ENCODE results near the gene RIN3.

DNA sequence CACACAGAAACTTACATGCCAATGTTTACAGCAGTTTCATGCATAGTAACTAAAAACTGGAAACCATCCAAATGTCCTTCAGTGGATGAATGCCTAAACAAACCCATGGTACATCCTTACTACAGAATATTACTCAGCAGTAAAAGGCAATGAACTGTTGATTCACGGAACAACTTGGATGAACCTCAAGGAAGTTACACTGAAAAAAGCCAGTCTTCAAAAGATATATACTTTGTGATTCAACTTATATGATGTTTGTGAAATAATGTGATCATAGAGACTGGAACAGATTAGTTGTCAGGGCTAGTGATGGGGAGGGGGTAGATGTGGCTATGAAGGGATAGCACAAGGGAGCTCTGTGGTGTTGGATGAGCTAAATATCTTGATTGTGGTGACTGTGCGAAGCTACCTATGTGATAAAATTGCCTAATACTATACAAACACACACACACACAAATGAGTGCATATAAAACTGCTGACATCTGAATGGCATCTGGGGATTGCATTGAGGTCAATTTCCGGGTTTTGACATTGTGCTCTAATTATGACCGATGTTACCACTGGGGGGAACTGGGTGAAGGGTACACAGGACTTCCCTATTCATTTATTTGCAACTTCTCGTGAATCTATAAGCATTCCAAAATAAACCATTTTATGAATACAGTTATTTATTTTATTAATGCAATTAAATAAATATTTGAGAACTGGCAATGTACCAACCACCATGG, 94.3 kb downstream of the RIN3 start:
- no peak for TF ChIP-seq EZH2 (IDR thresholded peaks at IDR 0.05; ENCODE audit: borderline replicate concordance, low read depth, low read length, poor library complexity, severe bottlenecking)
- TF ChIP-seq, protein P1, sequence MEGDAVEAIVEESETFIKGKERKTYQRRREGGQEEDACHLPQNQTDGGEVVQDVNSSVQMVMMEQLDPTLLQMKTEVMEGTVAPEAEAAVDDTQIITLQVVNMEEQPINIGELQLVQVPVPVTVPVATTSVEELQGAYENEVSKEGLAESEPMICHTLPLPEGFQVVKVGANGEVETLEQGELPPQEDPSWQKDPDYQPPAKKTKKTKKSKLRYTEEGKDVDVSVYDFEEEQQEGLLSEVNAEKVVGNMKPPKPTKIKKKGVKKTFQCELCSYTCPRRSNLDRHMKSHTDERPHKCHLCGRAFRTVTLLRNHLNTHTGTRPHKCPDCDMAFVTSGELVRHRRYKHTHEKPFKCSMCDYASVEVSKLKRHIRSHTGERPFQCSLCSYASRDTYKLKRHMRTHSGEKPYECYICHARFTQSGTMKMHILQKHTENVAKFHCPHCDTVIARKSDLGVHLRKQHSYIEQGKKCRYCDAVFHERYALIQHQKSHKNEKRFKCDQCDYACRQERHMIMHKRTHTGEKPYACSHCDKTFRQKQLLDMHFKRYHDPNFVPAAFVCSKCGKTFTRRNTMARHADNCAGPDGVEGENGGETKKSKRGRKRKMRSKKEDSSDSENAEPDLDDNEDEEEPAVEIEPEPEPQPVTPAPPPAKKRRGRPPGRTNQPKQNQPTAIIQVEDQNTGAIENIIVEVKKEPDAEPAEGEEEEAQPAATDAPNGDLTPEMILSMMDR (conservative IDR thresholded peaks at IDR 0.05; ENCODE audit: low read depth, low read length), result no peak
